OCI-LY3 (cell line): ENCODE results near the gene KCNG4.

Experiments used
- H2AFZ ChIP-seq: fragments of 200-600, 300-600 bp; shearing (Covaris generic); 2 replicates; pipeline ENCODE4 v1.6.0; 2014; ENCODE audit warnings: antibody characterized with exemption, low read depth, low read length
- H3K27ac ChIP-seq: fragments of 200-600, 300-600 bp; sonication (generic); 2 replicates; pipeline ENCODE4 v1.5.1; 2014; ENCODE audit warnings: mild to moderate bottlenecking, low read length, moderate library complexity, mixed read lengths
- H3K27me3 ChIP-seq: fragments of 200-600, 300-600 bp; sonication (generic); 2 replicates; pipeline ENCODE4 v1.6.1; 2014; ENCODE audit warnings: low read depth, low read length, mixed read lengths
- H3K36me3 ChIP-seq: fragments of 200-600, 300-600 bp; sonication (generic); replicated peaks from 2 replicates; pipeline ENCODE3; 2014; ENCODE audit warnings: low read depth, low read length, mixed read lengths
- H3K4me1 ChIP-seq: fragments of 300-600, 200-600 bp; sonication (generic); 2 replicates; pipeline ENCODE4 v1.6.1; 2014; ENCODE audit warnings: low read length, mixed read lengths
- H3K4me2 ChIP-seq: fragments of 200-600, 300-600 bp; sonication (generic); 2 replicates; pipeline ENCODE4 v1.6.1; 2014; ENCODE audit warnings: low read length, mixed read lengths
- H3K4me3 ChIP-seq: fragments of 300-600, 200-600 bp; sonication (generic); 2 replicates; pipeline ENCODE4 v1.5.1; 2014; ENCODE audit warnings: antibody characterized with exemption, mild to moderate bottlenecking, low read length, moderate library complexity
- H3K79me2 ChIP-seq: fragments of 300-600, 200-600 bp; shearing (Covaris generic); 2 replicates; pipeline ENCODE4 v1.6.1; 2014; ENCODE audit warnings: mild to moderate bottlenecking, low read length, mixed read lengths
- H3K9ac ChIP-seq: fragments of 300-600, 200-600 bp; shearing (Covaris generic); 2 replicates; pipeline ENCODE4 v1.6.0; 2014; ENCODE audit warnings: mild to moderate bottlenecking, low read length, moderate library complexity
- H3K9me3 ChIP-seq: fragments of 200-600, 300-600 bp; shearing (Covaris generic); 2 replicates; pipeline ENCODE4 v1.6.1; 2014; ENCODE audit warnings: low read length, mixed read lengths; ENCODE audit not compliant: insufficient read depth
- H4K20me1 ChIP-seq: fragments of 200-600, 300-600 bp; sonication (generic); 2 replicates; pipeline ENCODE4 v1.6.1; 2016; ENCODE audit warnings: low read length, mixed read lengths; ENCODE audit not compliant: insufficient read depth
- CTCF ChIP-seq: fragments of 200-600, 300-600 bp; sonication (generic); IDR thresholded peaks from 2 replicates; pipeline ENCODE4 v1.5.1; 2014; ENCODE audit warnings: antibody characterized with exemption, low read length, low read depth
- EZH2phosphoT487 ChIP-seq: fragments of 200-600 bp; shearing (Covaris generic); IDR thresholded peaks from 2 replicates; pipeline ENCODE4 v1.6.1; 2018; ENCODE audit warnings: antibody characterized with exemption, mixed run types, low read depth

Gene KCNG4

GRCh38 chr16:84258266-84258665, 18.5 kb upstream of the KCNG4 start:
- no peaks in the 10 kb centered on the region for H3K36me3 ChIP-seq
- H3K27me3 ChIP-seq, result peaks cover 8% of the 10 kb centered on the region
- H3K79me2 ChIP-seq, result no peaks in the 10 kb centered on the region
- H3K4me3 ChIP-seq, result no peak overlapping the region
- H2AFZ ChIP-seq, result no peak overlapping the region
- H3K4me2 ChIP-seq, result no peak overlapping the region
- no peaks in the 10 kb centered on the region for H3K4me1 ChIP-seq
- no peaks in the 10 kb centered on the region for H4K20me1 ChIP-seq
- no peak overlapping the region for H3K27ac ChIP-seq
- H3K9me3 ChIP-seq, result no peaks in the 10 kb centered on the region
- TF ChIP-seq EZH2phosphoT487, result no peak
- TF ChIP-seq CTCF, result no peak
- no peak overlapping the region for H3K9ac ChIP-seq

DNA sequence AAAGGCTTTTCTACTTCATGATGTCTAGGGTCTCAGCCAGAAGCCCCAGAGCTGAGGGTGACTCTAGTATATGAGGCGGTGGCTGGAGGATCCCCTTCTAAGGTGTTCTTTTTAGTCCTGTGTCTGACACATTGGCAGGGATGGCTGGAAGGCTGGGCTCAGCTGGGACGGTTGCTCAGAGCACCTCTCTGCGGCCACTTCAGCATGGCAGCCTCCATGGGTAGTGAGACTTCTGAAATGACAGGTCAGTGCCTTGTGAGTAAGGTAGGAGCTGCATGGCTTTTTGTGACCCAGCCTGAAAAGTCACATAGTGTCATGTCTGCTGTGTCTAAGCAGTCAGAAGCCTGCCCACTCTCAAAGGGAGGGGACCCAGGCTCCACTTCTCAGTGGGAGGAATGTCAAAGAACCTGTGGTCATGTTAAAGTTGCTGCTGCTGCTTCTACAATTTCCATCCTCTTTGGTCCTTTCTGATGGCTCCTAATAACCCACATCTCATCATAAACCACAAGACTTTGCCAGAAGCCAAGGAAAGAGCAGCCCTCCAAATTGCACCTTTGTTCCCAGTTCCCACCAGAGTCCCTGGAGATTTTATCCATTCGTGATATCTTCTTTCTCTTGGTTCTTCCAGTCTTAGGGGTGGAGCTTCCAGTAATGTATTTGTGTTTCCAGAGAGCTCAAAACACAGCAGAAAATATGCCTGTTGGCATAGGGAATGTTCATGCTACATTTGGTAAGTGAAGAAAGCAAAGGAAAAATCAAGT, 15.4 kb upstream of the KCNG4 start:
- Histone ChIP-seq H3K9ac (no peak overlapping the region), H3K79me2 (no peaks in the 10 kb centered on the region), H4K20me1 (no peaks in the 10 kb centered on the region), H3K27me3 (peaks cover 8% of the 10 kb centered on the region), H2AFZ (no peak overlapping the region), H3K4me2 (no peak overlapping the region), H3K4me1 (no peaks in the 10 kb centered on the region), H3K4me3 (no peak overlapping the region), H3K27ac (no peak overlapping the region), H3K36me3 (no peaks in the 10 kb centered on the region), H3K9me3 (no peaks in the 10 kb centered on the region)
- TF ChIP-seq CTCF, result no peak
- no peak for TF ChIP-seq EZH2phosphoT487

GRCh38 chr16:84254062-84254461, 14.2 kb upstream of the KCNG4 start:
- no peaks in the 10 kb centered on the region for H3K36me3 ChIP-seq
- H3K9ac ChIP-seq, result no peak overlapping the region
- no peaks in the 10 kb centered on the region for H3K79me2 ChIP-seq
- no peak overlapping the region for H3K27ac ChIP-seq
- no peak overlapping the region for H3K4me3 ChIP-seq
- TF ChIP-seq CTCF, result no peak
- no peak for TF ChIP-seq EZH2phosphoT487
- peaks cover 13% of the 10 kb centered on the region for H3K27me3 ChIP-seq
- no peaks in the 10 kb centered on the region for H4K20me1 ChIP-seq
- no peak overlapping the region for H2AFZ ChIP-seq
- no peak overlapping the region for H3K4me2 ChIP-seq
- no peaks in the 10 kb centered on the region for H3K4me1 ChIP-seq
- H3K9me3 ChIP-seq, result no peaks in the 10 kb centered on the region

DNA sequence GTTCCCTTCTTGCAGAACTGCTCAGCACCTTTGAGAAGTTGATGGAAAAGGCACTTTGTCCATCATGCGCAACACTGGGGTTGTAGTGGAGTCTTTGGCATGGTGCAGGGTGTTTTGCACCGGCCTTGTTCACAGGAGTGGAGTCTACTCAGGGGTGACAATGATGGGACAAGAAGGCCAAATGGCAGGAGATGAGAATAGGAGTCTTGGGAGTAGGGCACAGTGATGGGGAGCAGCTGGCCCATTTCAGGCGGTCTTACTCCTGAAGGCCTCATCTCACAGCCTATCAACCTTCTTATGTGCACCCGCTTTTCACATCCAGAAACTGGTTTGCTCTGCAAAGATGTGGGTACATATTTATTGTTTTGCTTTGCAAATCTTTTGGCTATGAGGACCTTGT, 13.4 kb upstream of the KCNG4 start:
- no peak overlapping the region for H3K9ac ChIP-seq
- H3K27me3 ChIP-seq, result peaks cover 20% of the 10 kb centered on the region
- no peaks in the 10 kb centered on the region for H4K20me1 ChIP-seq
- H3K79me2 ChIP-seq, result no peaks in the 10 kb centered on the region
- H3K4me2 ChIP-seq, result no peak overlapping the region
- H3K27ac ChIP-seq, result no peak overlapping the region
- H3K36me3 ChIP-seq, result no peaks in the 10 kb centered on the region
- TF ChIP-seq CTCF (no peak), EZH2phosphoT487 (no peak)
- no peaks in the 10 kb centered on the region for H3K9me3 ChIP-seq
- no peak overlapping the region for H3K4me3 ChIP-seq
- H2AFZ ChIP-seq, result no peak overlapping the region
- no peaks in the 10 kb centered on the region for H3K4me1 ChIP-seq
